ENCODE measurements around the gene RBP2. TPM values are rescaled to one million over a fixed set of nuclear protein-coding genes. Genes with fewer than 3 reads are reported as not detected.

Gene RBP2
- total RNA-seq, 4 donors from 2014 or later = not detected

GRCh38 chr3:139455206-139455605 is 21.1 kb downstream of the RBP2 start:
- Histone ChIP-seq H3K4me3 (no peak overlapping the region), H3K27ac (no peak overlapping the region), H3K4me1 (no peaks in the 10 kb centered on the region), H3K9me3 (no peaks in the 10 kb centered on the region), H3K27me3 (no peaks in the 10 kb centered on the region), H3K36me3 (no peaks in the 10 kb centered on the region)
- intact Hi-C loops (cut with DNase I; ENCODE audit: low total_unique reads) = no loop called here
- ATAC-seq = no peak
- in situ Hi-C loops (cut with MboI; ENCODE audit: low sequenced_read_pairs in 4 of 4) = no loop called here
- DNase-seq = no peak
- TF ChIP-seq POLR2A (IDR thresholded peaks at IDR 0.05) (no peak), CTCF (IDR thresholded peaks at IDR 0.05 in 4 of 5, conservative IDR thresholded peaks at IDR 0.05 in 1 of 5) (no peak)

GRCh38 chr3:139454346-139454745 is 22.0 kb downstream of the RBP2 start:
- Histone ChIP-seq H3K9me3 (no peaks in the 10 kb centered on the region), H3K4me1 (no peaks in the 10 kb centered on the region), H3K27me3 (no peaks in the 10 kb centered on the region), H3K4me3 (no peak overlapping the region), H3K27ac (no peak overlapping the region), H3K36me3 (no peaks in the 10 kb centered on the region)
- TF ChIP-seq CTCF (IDR thresholded peaks at IDR 0.05 in 4 of 5, conservative IDR thresholded peaks at IDR 0.05 in 1 of 5) (no peak), POLR2A (IDR thresholded peaks at IDR 0.05) (no peak)
- in situ Hi-C loops (cut with MboI; ENCODE audit: low sequenced_read_pairs in 4 of 4) = no loop called here
- DNase-seq = no peak
- intact Hi-C loops (cut with DNase I; ENCODE audit: low total_unique reads) = no loop called here
- ATAC-seq = no peak

- Histone ChIP-seq H3K9me3 (no peaks in the 10 kb centered on the region), H3K27ac (no peak overlapping the region), H3K4me3 (no peak overlapping the region), H3K27me3 (no peaks in the 10 kb centered on the region), H3K4me1 (no peaks in the 10 kb centered on the region), H3K36me3 (no peaks in the 10 kb centered on the region)
- DNase-seq (no peak), ATAC-seq (no peak)
- intact Hi-C loops (cut with DNase I; ENCODE audit: low total_unique reads) = no loop called here
- TF ChIP-seq CTCF (IDR thresholded peaks at IDR 0.05 in 4 of 5, conservative IDR thresholded peaks at IDR 0.05 in 1 of 5) (no peak), POLR2A (IDR thresholded peaks at IDR 0.05) (no peak)
- in situ Hi-C loops (cut with MboI; ENCODE audit: low sequenced_read_pairs in 4 of 4) = no loop called here
These were observed 26.2 kb downstream of the RBP2 start for GRCh38 chr3:139450159-139450558.

- TF ChIP-seq POLR2A (IDR thresholded peaks at IDR 0.05) (no peak), CTCF (IDR thresholded peaks at IDR 0.05 in 4 of 5, conservative IDR thresholded peaks at IDR 0.05 in 1 of 5) (no peak)
- ATAC-seq = no peak
- H3K4me3 ChIP-seq = no peak overlapping the region
- in situ Hi-C loops (cut with MboI; ENCODE audit: low sequenced_read_pairs in 4 of 4) (loop anchor here in 3 of 4 donors (25.0 kb wide), 2 partner anchors 113 to 1413 kb away; no protein-coding TSS in a partner anchor), intact Hi-C loops (cut with DNase I; ENCODE audit: low total_unique reads) (no loop called here)
- no peaks in the 10 kb centered on the region for H3K9me3 ChIP-seq
- H3K4me1 ChIP-seq = no peaks in the 10 kb centered on the region
- no peaks in the 10 kb centered on the region for H3K36me3 ChIP-seq
- H3K27ac ChIP-seq = no peak overlapping the region
- H3K27me3 ChIP-seq = no peaks in the 10 kb centered on the region
- DNase-seq = no peak
These were observed 26.8 kb downstream of the RBP2 start for GRCh38 chr3:139449566-139449965.

GRCh38 chr3:139448104-139448503 is 28.2 kb downstream of the RBP2 start:
- Histone ChIP-seq H3K36me3 (no peaks in the 10 kb centered on the region), H3K9me3 (no peaks in the 10 kb centered on the region), H3K27ac (no peak overlapping the region), H3K27me3 (no peaks in the 10 kb centered on the region), H3K4me3 (no peak overlapping the region), H3K4me1 (no peaks in the 10 kb centered on the region)
- intact Hi-C loops (cut with DNase I; ENCODE audit: low total_unique reads) (no loop called here), in situ Hi-C loops (cut with MboI; ENCODE audit: low sequenced_read_pairs in 4 of 4) (loop anchor here in 3 of 4 donors (25.0 kb wide), 2 partner anchors 114 to 1414 kb away; no protein-coding TSS in a partner anchor)
- TF ChIP-seq CTCF (IDR thresholded peaks at IDR 0.05 in 4 of 5, conservative IDR thresholded peaks at IDR 0.05 in 1 of 5) (no peak), POLR2A (IDR thresholded peaks at IDR 0.05) (no peak)
- DNase-seq = peak in 1 of 2 donors; percentile 17
- ATAC-seq = peak in 1 of 2 donors; percentile 51

All from gastrocnemius medialis (tissue), 4 donors.